GM12878 (cell line): ENCODE data around the gene PHKA1. TPM values are rescaled to one million over a fixed set of nuclear protein-coding genes. Genes with fewer than 3 reads are reported as not detected.

Experiments used
- ATAC-seq: fragments of 200-7000 bp; cut with Tn5 transposase; 3 replicates; pipeline ENCODE4 v1.9.1; 2020; ENCODE audit warnings: mild to moderate bottlenecking, moderate library complexity
- BruUV-seq: library from RNA; stranded (reverse); fragments of 400-500 nt; replicated peaks from 2 replicates; lab custom pipeline; 2021; lab: Mats Ljungman, UMichigan
- CTCF ChIA-PET: fragments of 300-600 bp; sonication (Branson Sonifier 250); formaldehyde crosslinking; extraction: SDS; loops from one replicate; lab custom pipeline; 2021; ENCODE audit warnings: inconsistent platforms; lab: Yijun Ruan, JAX
- POLR2A ChIA-PET: fragments of 350-600 bp; formaldehyde crosslinking; extraction: SDS; loops from one replicate; lab custom pipeline; 2021; ENCODE audit warnings: inconsistent platforms; lab: Charles Lee
- RAD21 ChIA-PET: fragments of 300-600 bp; sonication (Branson Sonifier 250); formaldehyde crosslinking; loops from one replicate; lab custom pipeline; 2023; ENCODE audit warnings: antibody characterized with exemption; ENCODE audit not compliant: unreplicated experiment; lab: Charles Lee
- SMC1A ChIA-PET: fragments of 300-600 bp; sonication (Branson Sonifier 250); formaldehyde crosslinking; loops from one replicate; lab custom pipeline; 2023; ENCODE audit not compliant: unreplicated experiment, uncharacterized antibody; lab: Charles Lee
- DNase-seq: peaks from one replicate; pipeline ENCODE4 v3.0.0-alpha.2; 2011; ENCODE audit warnings: low read depth, low spot score
- FAIRE-seq: peaks from 3 replicates; lab custom pipeline; 2011; peaks lifted over from hg19 to GRCh38; lab: Jason Lieb, UNC
- H2AFZ ChIP-seq: 2 replicates; pipeline ENCODE4 v1.6.0; 2011; ENCODE audit warnings: low read depth, low read length, control low read depth; ENCODE audit not compliant: control insufficient read depth
- H3K27ac ChIP-seq: 2 replicates; pipeline ENCODE4 v1.5.1; 2011; ENCODE audit warnings: control low read depth; ENCODE audit not compliant: control insufficient read depth, insufficient read depth
- H3K27me3 ChIP-seq, 2 experiments: replicated peaks in 1 of 2; 2 replicates each; pipeline versions ENCODE4 v1.6.0 to v1.6.1; 2011; ENCODE audit warnings: low read length in 1 of 2; ENCODE audit not compliant: control insufficient read depth in 2 of 2, insufficient read depth in 2 of 2
- H3K36me3 ChIP-seq, 2 experiments: 2 replicates each; pipeline ENCODE4 v1.5.1; 2011; ENCODE audit warnings: low read length in 1 of 2; ENCODE audit not compliant: control insufficient read depth in 2 of 2, insufficient read depth in 2 of 2
- H3K4me1 ChIP-seq: 2 replicates; pipeline ENCODE4 v1.6.1; 2011; ENCODE audit warnings: mild to moderate bottlenecking, low read length, moderate library complexity, mixed read lengths; ENCODE audit not compliant: control insufficient read depth, insufficient read depth
- H3K4me2 ChIP-seq: 2 replicates; pipeline ENCODE4 v1.6.0; 2011; ENCODE audit warnings: control low read depth; ENCODE audit not compliant: control insufficient read depth, insufficient read depth
- H3K4me3 ChIP-seq: fragments of 200-600 bp; sonication (generic); 2 replicates; pipeline ENCODE4 v1.5.1; 2016
- H3K79me2 ChIP-seq: 2 replicates; pipeline ENCODE4 v1.6.0; 2011; ENCODE audit warnings: low read length; ENCODE audit not compliant: control insufficient read depth, insufficient read depth
- H3K9ac ChIP-seq: 2 replicates; pipeline ENCODE4 v1.8.0; 2011; ENCODE audit warnings: low read length, control low read depth, mixed read lengths; ENCODE audit not compliant: control insufficient read depth, insufficient read depth
- H3K9me3 ChIP-seq: replicated peaks from 3 replicates; pipeline ENCODE4 v1.5.1; 2011; ENCODE audit warnings: mild to moderate bottlenecking, low read length; ENCODE audit not compliant: control insufficient read depth, insufficient read depth
- H4K20me1 ChIP-seq: 2 replicates; pipeline ENCODE4 v1.6.0; 2011; ENCODE audit not compliant: control insufficient read depth, insufficient read depth
- BHLHE40 ChIP-seq, 2 experiments: fragments of 450-650 bp in 1 of 2; IDR thresholded peaks; 2 replicates each; pipeline ENCODE4 v1.6.1; 2011 to 2017; ENCODE audit warnings: low read depth in 2 of 2, borderline replicate concordance in 1 of 2, improper control_type of control experiment in 1 of 2, low read length in 1 of 2, mild to moderate bottlenecking in 1 of 2
- CHD1 ChIP-seq: IDR thresholded peaks from 2 replicates; pipeline ENCODE4 v1.6.1; 2012; ENCODE audit warnings: low read depth, low read length, improper control_type of control experiment
- CHD2 ChIP-seq: IDR thresholded peaks from 2 replicates; pipeline ENCODE4 v1.6.1; 2011; ENCODE audit warnings: low read depth, low read length, improper control_type of control experiment, borderline replicate concordance
- ETV6 ChIP-seq, 2 experiments: fragments of 450-650 bp in 1 of 2; IDR thresholded peaks in 1 of 2; conservative IDR thresholded peaks in 1 of 2; 2 replicates each; pipeline ENCODE4 v1.6.1; 2014; ENCODE audit warnings: antibody characterized with exemption in 1 of 2, borderline replicate concordance in 1 of 2, low read depth in 1 of 2, mild to moderate bottlenecking in 1 of 2, moderate library complexity in 1 of 2
- MEF2A ChIP-seq: IDR thresholded peaks from 2 replicates; pipeline ENCODE4 v1.6.1; 2011; ENCODE audit warnings: low read depth, mild to moderate bottlenecking, low read length, moderate library complexity; ENCODE audit not compliant: insufficient read depth
- NRF1 ChIP-seq: conservative IDR thresholded peaks from 2 replicates; pipeline ENCODE4 v1.6.1; 2011; ENCODE audit warnings: mild to moderate bottlenecking, low read depth, low read length, improper control_type of control experiment
- RELA ChIP-seq: fragments of 450-650 bp; IDR thresholded peaks from 2 replicates; pipeline ENCODE4 v1.8.0; 2014; ENCODE audit warnings: borderline replicate concordance; ENCODE audit not compliant: partially characterized antibody
- SMC3 ChIP-seq: IDR thresholded peaks from 2 replicates; pipeline ENCODE4 v1.6.1; 2011; ENCODE audit warnings: low read length, improper control_type of control experiment, borderline replicate concordance
- TCF3 ChIP-seq: IDR thresholded peaks from 2 replicates; pipeline ENCODE4 v1.6.1; 2012; ENCODE audit warnings: low read depth, mild to moderate bottlenecking, low read length, borderline replicate concordance; ENCODE audit not compliant: insufficient read depth
- ZBED1 ChIP-seq: IDR thresholded peaks from 2 replicates; pipeline ENCODE4 v1.6.1; 2016; ENCODE audit warnings: borderline replicate concordance
- ZSCAN29 ChIP-seq: fragments of 450-650 bp; IDR thresholded peaks from 2 replicates; pipeline ENCODE4 v1.6.1; 2017; ENCODE audit warnings: mild to moderate bottlenecking, moderate library complexity
- WGBS: methylation state at CpG from one replicate; pipeline ENCODE4 v1.1.6; 2016; ENCODE audit warnings: low lambda C conversion rate; ENCODE audit not compliant: insufficient replicate concordance, insufficient coverage; ENCODE audit errors: missing lambda C conversion rate; 5-methylcytosine and 5-hydroxymethylcytosine counted together
- in situ Hi-C: fragments of 300-500 bp; cut with MboI; formaldehyde crosslinking; loops from 9 replicates; pipeline ENCODE4 v1.14.3; 2018; ENCODE audit warnings: mixed read lengths
- intact Hi-C: fragments of 100-400 bp; cut with micrococcal nuclease; formaldehyde crosslinking; loops from one replicate; pipeline ENCODE4 v1.14.2; 2022; ENCODE audit not compliant: unreplicated experiment
- polyA plus RNA-seq, 11 experiments: library from polyadenylated mRNA; depleted of rRNA in 4 of 11; unstranded in 6 of 11; stranded (reverse) in 5 of 11; fragments of >200 nt; fragmentation: Nextera tagmentation in 4 of 11; fragmentation: Illumina TruSeq in 1 of 11; extraction: Ambion mirVana in 4 of 11; extraction: Trizol in 1 of 11; gene quantifications; 1 replicate in 1 of 11; 2 replicates in 10 of 11; pipeline versions ENCODE4 v1.2.1 to v1.2.3, GENCODE V29; 2011 to 2016; ENCODE audit warnings: inconsistent platforms in 2 of 11, missing spikeins in 2 of 11, low read depth in 1 of 11
- total RNA-seq, 4 experiments: library from RNA; depleted of rRNA in 3 of 4; stranded (reverse); fragments of >200 nt in 3 of 4; fragmentation: Illumina TruSeq in 1 of 4; extraction: Trizol in 1 of 4; gene quantifications; 2 replicates each; pipeline versions ENCODE4 v1.2.1 to v1.2.3, GENCODE V29; 2013 to 2021

The PHKA1 gene
- total and polyA plus RNA-seq, 10 of the 15 experiments (the other 5 are each of a cell fraction or from before 2014, with no cell fraction given) = under 0.01 to 0.15 (median 0.05) TPM; not detected in 4

DNA sequence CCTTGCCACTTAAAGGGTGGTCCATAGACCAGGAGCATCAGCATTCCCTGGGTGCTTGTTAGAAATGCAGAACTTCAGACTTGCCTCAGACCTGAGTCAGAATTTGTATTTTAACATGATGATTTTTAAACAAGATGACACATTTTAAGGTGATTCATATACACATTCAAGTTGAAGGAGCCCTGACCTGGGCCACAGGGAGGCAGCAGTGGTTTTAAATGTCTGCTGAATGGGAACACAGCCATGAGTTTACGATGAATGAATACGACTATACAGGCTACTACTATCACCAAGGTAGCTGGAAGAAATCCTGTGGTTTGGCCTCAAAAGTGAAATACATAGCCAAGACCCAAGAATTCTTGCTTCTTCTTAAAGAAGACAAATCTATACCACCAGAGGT lies 144.3 kb downstream of the PHKA1 start:
- BruUV-seq = no TSS peak
- DNase-seq (no peak), ATAC-seq (no peak), FAIRE-seq (no peak)
- ChIA-PET CTCF (no interaction called here), POLR2A (no interaction called here), RAD21 (no interaction called here), SMC1A (no interaction called here)
- in situ Hi-C loops = no loop called here
- Histone ChIP-seq H4K20me1 (no peaks in the 10 kb centered on the region), H3K4me2 (no peak overlapping the region), H3K4me1 (no peaks in the 10 kb centered on the region), H3K27me3 (no peaks in the 10 kb centered on the region), H3K4me3 (no peak overlapping the region), H3K27ac (no peak overlapping the region), H3K79me2 (peaks cover 4% of the 10 kb centered on the region), H3K9me3 (no peaks in the 10 kb centered on the region), H3K9ac (no peak overlapping the region), H2AFZ (no peak overlapping the region), H3K36me3 (no peaks in the 10 kb centered on the region; a peak in 1 of 4 replicates)
- WGBS = 94% methylated on average over 2 of the region's 2 CpGs
- no peak for TF ChIP-seq RELA
- no peak for TF ChIP-seq ETV6 (conservative IDR thresholded peaks at IDR 0.05 in 1 of 2, IDR thresholded peaks at IDR 0.05 in 1 of 2; ENCODE audit: borderline replicate concordance in 1 of 2, low read depth in 1 of 2)
- no peak for TF ChIP-seq BHLHE40 (IDR thresholded peaks at IDR 0.05; ENCODE audit: borderline replicate concordance in 1 of 2, low read depth in 2 of 2, low read length in 1 of 2)
- no peak for TF ChIP-seq TCF3
- TF ChIP-seq CHD1 = no peak
- TF ChIP-seq MEF2A = no peak
- no peak for TF ChIP-seq ZSCAN29
- no peak for TF ChIP-seq ZBED1
- TF ChIP-seq CHD2 = no peak
- no peak for TF ChIP-seq NRF1
- no peak for TF ChIP-seq SMC3
- intact Hi-C loops = no loop called here
